Renal cortex interstitium (tissue), 11 donors: ENCODE results near the gene ABLIM2. TPM values are rescaled to one million over a fixed set of nuclear protein-coding genes. Genes with fewer than 3 reads are reported as not detected.

Source experiments
- DNase-seq, 11 donors: peaks; one replicate each; pipeline ENCODE4 v3.0.0-alpha.2; 2013; ENCODE audit warnings: low read depth in 9 of 11, low spot score in 4 of 11; ENCODE audit errors: extremely low read depth in 1 of 11
- polyA plus RNA-seq, 3 donors: library from polyadenylated mRNA; unstranded; fragments of 120-200 nt; gene quantifications; one replicate each; pipeline ENCODE4 v1.2.1, GENCODE V29; 2013; ENCODE audit not compliant: insufficient read length in 3 of 3

The ABLIM2 gene
- polyA plus RNA-seq, 3 donors, result 4.9 to 8.1 (median 5.6) TPM

GRCh38 chr4:8163436-8164193 lies 5.0 kb upstream of the ABLIM2 start:
- DNase-seq, result no peak

- DNase-seq, result no peak
Measured at GRCh38 chr4:8163026-8163425, 4.4 kb upstream of the ABLIM2 start.

GRCh38 chr4:8162625-8163024 lies 4.0 kb upstream of the ABLIM2 start:
- DNase-seq, result no peak

DNA sequence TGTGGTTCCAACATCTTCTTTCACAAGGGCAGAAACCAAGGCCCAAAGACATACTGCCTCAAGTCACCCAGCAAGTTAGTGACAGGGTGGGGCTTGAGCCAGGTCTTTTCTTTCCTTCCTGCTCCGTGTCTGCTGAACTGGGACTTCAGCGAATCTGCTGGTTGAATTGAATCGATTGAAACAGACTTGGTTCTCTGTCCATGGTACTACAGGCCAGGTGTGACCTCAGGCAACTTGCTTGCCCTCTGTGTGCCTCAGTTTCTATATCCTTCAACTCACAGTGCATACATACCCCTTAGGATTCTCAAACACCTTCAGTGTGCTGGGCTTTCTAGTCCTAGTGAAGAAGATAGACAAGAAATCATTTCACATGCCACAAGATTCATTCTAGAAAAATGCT lies 2.0 kb upstream of the ABLIM2 start:
- no peak for DNase-seq

- no peak for DNase-seq
Measured at GRCh38 chr4:8160233-8160560, 1.6 kb upstream of the ABLIM2 start.

DNA sequence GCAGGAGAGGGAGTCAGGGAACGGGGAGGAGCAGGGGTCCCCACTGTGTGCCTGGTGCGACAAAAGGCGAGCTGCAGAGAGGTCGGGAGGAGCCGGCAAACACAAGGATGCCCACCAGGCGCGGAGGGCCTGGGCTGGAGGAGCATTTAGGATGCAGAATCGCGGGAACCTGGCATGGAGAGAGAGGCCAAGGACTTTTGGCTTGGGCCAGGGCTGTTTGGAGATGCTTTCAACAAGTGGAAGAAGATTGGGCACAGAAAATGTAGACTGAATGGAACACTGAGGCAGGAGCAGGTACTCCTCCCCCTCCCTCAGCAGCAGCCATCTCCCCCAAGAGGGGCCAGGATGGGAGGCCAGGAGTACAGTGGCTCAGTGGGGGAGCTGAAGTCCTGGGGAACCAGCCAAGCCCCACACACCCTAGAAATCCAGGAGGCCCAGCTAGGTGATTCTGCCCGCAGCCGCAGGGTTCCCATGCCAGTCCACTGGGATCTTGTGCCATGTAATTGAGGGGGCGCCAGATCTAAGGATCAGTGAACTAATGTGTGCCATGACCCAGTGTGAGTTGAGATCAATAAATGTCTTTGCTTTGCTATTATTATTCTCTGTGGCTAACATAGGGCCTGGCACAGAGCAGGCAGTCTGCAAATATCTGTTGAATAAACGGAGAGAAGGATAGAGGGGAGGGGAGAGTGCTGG lies 1.1 kb upstream of the ABLIM2 start:
- no peak for DNase-seq

DNA sequence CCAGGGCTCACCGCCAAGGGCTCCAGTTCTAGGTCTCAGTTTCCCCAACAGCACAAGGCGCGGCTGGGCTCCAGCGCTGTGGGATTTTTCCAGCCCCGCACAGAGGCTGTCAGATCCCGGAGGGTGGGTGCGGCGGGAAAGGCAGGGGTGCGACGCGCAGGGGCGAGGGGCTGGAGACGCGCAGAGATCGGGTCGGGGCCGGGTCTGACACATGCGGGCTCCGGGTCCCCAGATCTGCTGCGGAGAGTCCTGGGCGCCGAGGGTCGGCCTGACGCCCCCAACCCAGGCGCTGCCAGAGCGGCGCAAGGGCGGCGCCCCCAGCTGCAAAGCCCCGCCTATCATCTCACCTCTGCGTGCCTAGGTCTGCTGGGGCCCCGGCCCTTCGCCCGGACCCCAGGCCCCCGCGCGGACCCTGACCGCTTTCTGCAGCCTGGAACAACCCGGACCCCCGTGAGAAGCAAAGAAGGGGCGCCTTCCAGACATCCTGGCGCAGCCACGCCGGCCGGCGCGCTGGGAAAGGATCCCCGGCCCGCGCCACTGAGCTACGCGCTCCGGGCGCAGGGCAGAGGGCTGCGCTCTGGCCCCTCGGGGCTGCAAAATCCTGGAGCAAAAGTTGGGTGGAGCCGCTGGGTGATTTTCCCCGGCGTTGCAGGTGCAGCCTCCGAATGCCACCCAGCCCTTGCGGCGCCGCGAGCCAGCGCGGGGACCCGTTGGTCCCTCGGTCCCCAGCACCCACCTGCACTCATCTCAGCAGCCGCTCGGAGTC lies 486 bp downstream of the ABLIM2 start:
- no peak for DNase-seq

DNA sequence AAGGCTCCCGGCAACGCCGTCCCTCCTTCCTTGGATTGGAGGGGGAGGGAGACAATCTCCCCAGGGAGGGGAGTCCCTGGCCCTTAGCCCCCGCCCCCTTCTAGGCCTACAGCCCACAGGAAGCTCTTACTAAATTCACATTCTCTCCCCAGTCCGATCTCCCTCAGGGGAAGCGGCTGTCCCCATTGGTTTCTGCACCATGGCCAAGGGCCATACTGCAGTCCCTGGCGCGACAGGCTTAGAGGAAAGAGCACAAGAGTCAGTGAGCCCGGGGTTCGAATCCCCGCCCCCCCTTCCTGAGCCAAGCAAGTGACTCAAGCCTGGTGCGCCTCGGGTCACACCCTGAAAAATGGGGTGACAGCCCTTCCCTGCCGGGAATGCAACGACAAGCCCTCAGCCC lies 1.1 kb downstream of the ABLIM2 start:
- DNase-seq, result no peak

DNA sequence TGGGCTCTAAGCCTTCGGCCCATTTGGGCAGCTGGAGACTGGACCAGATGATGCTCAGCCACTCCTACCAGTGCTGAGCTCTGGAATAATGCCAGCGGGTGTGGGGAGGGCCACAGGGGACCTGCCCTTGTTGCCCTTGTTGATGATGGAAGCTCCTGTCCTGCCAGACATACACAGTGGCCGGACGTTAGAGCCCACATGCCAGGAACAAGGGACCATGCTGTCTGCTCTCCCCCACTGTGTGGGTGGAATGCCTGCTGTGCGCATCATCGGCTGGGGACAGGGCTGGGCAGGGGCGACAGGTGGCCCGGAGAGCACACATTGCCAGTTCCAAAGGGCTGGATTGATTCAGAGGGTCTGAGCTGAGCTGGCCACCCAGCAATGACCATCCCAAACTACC lies 2.0 kb downstream of the ABLIM2 start:
- no peak for DNase-seq

DNA sequence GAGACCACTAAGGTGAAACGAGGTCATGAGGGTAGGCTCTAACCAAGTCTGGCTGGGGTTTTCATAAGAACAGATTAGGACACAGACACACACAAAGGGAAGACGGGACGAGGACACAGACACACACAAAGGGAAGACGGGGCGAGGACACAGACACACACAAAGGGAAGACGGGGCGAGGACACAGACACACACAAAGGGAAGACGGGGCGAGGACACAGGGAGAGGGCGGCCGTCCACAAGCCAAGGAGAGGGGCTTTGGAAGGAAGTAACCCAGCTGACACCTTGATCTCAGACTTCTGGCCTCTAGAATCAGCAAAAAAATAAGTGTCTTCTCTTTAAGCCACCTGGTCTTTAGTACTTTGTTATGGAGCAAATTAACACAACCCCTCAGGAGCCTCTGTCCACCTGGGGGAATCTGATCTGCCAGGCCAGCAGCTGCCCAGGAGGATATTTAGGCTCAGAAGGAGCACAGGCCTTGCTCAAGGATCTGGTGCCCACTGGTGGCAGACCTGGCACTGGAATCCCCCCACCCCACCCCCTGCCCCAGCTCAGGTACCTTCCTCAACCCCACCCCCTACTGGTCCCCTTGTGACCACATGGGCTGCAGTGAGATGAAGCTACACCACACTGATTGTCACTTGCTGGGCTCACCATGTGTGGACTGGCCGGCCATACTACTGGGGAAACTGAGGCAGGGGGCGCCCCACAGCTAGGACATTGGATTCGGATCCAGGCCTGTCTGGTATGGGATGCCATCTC lies 2.8 kb downstream of the ABLIM2 start:
- DNase-seq, result no peak

DNA sequence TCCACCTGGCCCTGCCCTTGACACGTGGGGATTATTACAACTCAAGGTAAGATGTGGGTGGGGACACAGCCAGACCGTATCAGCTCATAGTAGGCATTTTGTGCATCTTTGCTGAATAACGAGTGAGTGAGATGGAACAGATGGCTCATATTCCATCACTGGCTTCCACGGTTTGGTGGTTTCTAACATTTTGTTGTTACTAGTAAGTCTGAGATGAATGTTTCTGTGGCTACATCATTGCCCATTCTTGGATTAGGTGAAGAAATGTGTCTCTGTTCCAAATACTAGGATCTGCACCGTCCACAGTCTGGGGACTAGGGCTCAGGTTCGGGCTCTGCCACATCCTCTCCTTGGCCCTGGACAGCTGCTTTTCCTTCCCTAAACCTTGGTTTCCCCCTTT lies 3.6 kb downstream of the ABLIM2 start:
- no peak for DNase-seq

DNA sequence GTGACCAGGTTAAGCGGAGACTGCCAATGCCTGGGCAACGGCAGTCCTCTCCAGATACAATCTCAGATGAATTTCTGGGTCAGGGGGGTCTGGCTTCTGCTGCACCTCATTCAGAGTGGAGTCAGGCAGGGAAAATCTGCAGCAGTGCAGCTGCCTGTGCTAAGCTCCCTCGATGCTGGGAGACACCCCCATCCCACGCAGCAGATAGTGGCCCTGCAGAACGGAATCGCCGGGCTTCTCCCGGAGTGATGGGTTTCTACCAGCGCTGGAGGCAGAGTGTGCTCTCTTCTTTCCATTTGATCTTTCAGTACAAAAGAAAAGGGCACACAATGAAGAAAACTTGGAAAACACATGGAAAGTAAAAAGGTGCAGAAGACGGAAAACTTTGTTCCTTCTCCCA lies 5.2 kb downstream of the ABLIM2 start:
- DNase-seq, result no peak

- no peak for DNase-seq
Measured at GRCh38 chr4:8152865-8153257, 5.8 kb downstream of the ABLIM2 start.

DNA sequence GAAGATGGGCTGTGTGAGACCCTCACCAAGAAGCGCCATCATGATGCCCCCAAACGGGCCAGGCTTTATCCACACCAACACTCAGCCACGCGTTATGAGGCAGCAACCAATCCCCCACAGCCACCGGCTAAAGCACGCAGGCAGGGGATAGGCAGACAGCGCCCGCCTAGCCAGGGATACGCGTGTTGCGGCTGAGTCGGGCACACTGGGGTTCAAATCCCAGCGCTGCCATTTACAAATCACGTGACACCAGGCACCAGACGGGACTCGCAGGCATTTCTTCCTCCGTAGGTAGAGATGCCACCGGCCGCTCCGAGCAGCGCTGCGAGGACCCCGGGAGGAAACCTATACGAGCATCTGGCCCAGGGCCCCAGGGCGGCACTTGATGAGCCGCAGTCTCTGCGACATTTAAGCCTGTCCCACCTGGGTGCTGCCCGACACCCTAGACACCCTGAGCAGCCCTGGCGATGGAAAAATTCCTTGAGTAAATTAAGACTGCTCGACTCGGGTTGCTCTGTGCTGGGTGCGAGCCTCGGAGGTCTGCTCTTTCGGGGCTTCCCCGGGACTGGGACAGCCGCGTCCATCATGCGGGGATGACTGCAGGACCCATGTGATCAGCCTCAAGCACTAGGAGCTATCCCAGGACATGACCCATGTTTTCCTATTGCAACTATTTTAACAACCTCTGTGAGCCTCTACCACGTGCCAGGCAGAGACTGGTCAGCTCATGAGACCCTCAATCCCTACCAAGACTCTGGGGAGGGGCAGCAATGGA lies 6.3 kb downstream of the ABLIM2 start:
- DNase-seq, result no peak

GRCh38 chr4:8151165-8151650 lies 7.4 kb downstream of the ABLIM2 start:
- DNase-seq, result no peak

- no peak for DNase-seq
Measured at GRCh38 chr4:8150152-8151090, 8.2 kb downstream of the ABLIM2 start.

- no peak for DNase-seq
Measured at GRCh38 chr4:8149664-8150063, 8.9 kb downstream of the ABLIM2 start.
